NCI-H2171 (cell line): Measurements from ENCODE around the gene GCNT2.
"Not testable (repeated sequence)": the region's sequence is repeated elsewhere in the genome, so short reads cannot be mapped to it uniquely, and the experiment has no call there.

Source experiments
- DNase-seq: peaks from one replicate; lab custom pipeline; 2025; lab: John Stamatoyannopoulos, UW

GCNT2 gene

GRCh38 chr6:10580570-10580969 lies 59.4 kb downstream of the GCNT2 start:
- no peak for DNase-seq

DNA sequence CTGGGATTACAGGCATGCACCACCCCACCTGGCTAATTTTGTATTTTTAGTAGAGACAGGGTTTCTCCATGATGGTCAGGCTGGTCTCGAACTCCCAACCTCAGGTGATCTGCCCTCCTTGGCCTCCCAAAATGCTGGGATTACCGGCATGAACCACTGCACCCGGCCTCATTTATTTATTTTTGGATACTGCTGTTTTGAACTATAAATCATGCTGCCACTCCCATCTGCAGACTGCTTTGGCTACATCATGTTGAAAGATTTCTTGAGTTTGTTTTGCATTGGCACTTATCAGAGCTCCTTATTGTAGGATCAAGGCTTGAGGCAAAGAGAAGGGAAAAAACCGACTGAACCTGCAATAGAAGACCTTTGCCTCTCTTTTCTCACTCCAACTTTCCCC lies 60.3 kb downstream of the GCNT2 start:
- DNase-seq, result not testable (repeated sequence)

GRCh38 chr6:10582774-10583508 lies 61.8 kb downstream of the GCNT2 start:
- peak; percentile 70 for DNase-seq

- no peak for DNase-seq
Observed at GRCh38 chr6:10583509-10583901, 62.4 kb downstream of the GCNT2 start.

GRCh38 chr6:10584607-10585006 lies 63.5 kb downstream of the GCNT2 start:
- DNase-seq, result no peak

GRCh38 chr6:10585209-10585845 lies 64.2 kb downstream of the GCNT2 start:
- no peak for DNase-seq

DNA sequence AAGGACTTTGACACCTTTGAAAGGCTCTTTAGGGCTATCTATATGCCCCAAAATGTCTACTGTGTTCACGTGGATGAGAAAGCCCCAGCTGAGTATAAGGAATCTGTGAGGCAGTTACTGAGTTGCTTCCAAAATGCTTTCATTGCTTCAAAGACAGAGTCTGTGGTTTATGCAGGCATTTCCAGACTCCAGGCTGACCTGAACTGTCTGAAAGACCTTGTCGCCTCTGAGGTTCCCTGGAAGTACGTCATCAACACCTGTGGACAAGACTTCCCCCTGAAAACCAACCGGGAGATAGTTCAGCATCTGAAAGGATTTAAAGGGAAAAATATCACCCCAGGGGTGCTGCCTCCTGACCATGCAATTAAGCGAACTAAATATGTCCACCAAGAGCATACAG lies 65.2 kb downstream of the GCNT2 start:
- DNase-seq, result no peak

- no peak for DNase-seq
Observed at GRCh38 chr6:10587656-10588406, 66.7 kb downstream of the GCNT2 start.

- no peak for DNase-seq
Observed at GRCh38 chr6:10588562-10589428, 67.6 kb downstream of the GCNT2 start.

- DNase-seq, result no peak
Observed at GRCh38 chr6:10589429-10589727, 68.2 kb downstream of the GCNT2 start.

DNA sequence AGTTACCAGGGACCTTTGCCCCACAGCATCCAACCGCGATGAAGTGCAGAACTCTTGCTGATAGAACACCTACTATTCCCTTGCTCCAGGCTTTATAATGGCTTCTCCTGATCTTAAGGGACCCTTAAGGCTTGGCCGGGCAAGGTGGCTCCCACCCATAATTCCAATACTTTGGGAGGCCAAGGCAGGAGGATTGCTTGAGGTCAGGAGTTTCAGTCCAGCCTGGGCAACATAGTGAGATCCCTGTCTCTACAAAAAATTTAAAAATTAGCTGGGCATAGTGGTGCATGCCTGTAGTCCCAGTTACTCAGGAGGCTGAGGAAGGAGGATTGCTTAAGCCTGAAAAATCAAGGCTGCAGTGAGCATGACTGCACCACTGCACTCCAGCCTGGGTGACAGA lies 68.8 kb downstream of the GCNT2 start:
- no peak for DNase-seq

DNA sequence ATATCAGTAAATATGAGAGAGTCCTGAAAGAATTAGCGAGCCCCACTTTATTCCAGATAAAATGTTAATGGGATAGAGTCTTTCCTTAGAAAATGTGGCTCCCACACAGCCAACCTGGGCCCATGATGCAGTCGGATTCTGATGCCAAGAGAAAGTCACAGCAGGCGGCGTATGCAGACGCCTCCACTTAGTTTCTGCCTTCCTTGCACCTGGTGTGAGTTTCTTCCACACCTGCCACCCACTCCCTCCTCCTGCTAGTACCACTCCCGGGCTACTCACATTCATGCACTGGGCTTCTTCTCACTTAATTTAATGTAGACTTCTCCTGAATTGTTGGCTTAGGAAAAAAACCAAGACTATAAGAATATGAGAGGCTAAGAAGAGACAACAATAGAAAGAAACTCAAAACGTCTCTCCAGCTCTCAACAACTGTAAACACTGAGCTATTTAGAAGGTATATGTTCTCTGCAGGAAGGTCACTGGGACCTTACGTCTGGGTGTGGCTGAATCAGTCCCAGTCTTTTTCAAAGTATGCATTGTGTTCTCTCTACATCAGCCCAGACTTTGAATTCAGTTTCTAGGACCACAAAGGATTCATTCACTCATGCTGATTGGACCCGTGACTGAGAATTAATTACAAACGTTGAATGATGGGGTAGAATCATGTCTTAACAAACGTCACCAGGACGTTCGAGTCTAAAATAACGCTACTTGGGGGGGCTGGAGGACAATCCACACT lies 70.4 kb downstream of the GCNT2 start:
- DNase-seq, result no peak

GRCh38 chr6:10595731-10596664 lies 74.8 kb downstream of the GCNT2 start:
- DNase-seq, result no peak

DNA sequence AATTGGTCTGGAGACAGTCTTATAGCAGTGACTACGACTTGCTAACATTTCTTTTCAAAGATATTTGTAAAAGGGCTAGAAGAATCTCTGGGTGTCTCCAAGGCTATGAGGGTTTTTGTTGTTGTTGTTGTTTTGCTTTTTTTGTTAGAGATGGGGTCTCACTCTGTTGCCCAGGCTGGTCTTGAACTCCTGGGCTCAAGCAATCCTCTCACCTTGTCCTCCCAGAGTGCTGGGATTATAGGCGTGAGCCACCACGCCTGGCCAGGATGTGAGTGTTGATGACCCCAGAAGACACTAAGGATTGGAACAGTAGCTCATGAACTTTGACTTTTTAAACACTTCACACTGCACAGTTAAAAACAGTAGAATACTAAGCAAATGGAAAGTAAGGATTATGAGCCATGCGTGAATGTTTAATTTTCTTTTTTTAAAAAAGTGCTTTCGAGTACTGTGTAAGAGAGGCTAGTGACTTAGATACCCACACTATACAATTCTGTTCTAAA lies 76.4 kb downstream of the GCNT2 start:
- DNase-seq, result no peak

GRCh38 chr6:10598084-10598960 lies 77.2 kb downstream of the GCNT2 start:
- no peak for DNase-seq

DNA sequence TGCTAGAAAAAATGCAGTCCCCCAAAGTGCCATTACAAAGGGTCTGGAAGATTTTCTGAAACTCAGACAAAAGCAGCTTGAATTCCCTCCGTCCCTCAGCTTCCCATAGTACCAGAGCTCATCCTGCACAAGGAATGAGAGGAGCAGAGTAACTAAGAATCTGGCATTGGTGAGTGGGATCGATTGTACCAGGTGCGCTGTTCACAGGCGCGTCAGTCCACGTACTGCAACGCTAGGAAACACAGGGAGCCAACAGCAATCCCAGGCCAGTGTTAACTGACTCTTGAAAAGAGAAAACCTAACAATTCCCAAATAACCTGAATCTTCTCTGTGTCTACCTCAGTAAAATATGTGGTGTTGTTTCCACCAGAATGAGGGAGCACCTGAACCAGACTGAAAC lies 77.9 kb downstream of the GCNT2 start:
- no peak for DNase-seq

- not testable (repeated sequence) for DNase-seq
Observed at GRCh38 chr6:10600681-10601080, 79.5 kb downstream of the GCNT2 start.

DNA sequence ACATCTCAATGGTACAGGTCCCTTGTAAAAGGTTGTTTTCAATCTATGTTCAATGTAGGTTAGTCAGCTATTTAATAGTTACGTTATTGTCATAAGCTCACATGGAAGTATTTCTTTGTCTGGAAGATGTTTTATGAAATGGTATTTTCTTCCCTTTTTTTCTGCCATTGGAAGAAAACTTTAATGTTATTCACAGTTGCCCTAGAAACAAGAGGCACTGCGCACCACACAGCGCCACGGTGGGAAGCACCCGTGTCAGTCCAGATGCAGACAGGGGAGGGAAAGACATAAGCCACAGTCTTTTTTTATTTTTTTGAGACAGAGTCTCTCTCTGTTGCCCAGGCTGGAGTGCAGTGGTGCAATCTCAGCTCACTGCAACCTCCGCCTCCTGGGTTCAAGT lies 82.1 kb downstream of the GCNT2 start:
- DNase-seq, result no peak

GRCh38 chr6:10609038-10609437 lies 87.9 kb downstream of the GCNT2 start:
- DNase-seq, result no peak
